ENCODE measurements around the gene CAB39L. TPM values are rescaled to one million over a fixed set of nuclear protein-coding genes. Genes with fewer than 3 reads are reported as not detected.
A peak's percentile ranks its signal among the peaks of the same experiment; 100 is the strongest.

The CAB39L gene
- total RNA-seq, 1 donor from 2014 or later = 13.3 TPM

DNA sequence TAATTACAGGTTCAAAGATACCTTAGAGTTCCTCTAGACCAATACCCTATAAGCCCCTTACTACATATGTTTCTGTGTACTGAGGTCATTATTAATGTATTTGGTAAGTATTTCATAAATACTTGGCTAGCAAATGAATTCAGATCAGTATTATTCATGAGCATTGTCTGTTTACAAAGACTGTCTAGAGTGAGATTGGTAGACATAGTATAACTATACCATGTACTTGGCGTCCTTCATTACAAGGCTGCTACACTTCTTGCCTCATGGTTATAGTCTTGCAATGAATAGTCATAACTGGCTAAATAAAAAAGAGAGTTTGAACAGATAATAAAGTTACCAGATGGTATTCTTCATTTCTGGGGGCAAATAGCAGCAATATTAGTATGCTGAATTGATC is 12.3 kb upstream of the CAB39L start:
- peaks cover 9% of the 10 kb centered on the region for H3K36me3 Mint-ChIP-seq
- no peak overlapping the region for H3K4me3 Mint-ChIP-seq
- H3K9me3 Mint-ChIP-seq = no peaks in the 10 kb centered on the region
- peaks cover 5% of the 10 kb centered on the region for H3K4me1 Mint-ChIP-seq
- no peak for DNase-seq (ENCODE audit: low spot score in 2 of 2, unreplicated experiment in 2 of 2)
- no peaks in the 10 kb centered on the region for H3K27me3 Mint-ChIP-seq (ENCODE audit: low read depth)
- TF ChIP-seq, protein P1, sequence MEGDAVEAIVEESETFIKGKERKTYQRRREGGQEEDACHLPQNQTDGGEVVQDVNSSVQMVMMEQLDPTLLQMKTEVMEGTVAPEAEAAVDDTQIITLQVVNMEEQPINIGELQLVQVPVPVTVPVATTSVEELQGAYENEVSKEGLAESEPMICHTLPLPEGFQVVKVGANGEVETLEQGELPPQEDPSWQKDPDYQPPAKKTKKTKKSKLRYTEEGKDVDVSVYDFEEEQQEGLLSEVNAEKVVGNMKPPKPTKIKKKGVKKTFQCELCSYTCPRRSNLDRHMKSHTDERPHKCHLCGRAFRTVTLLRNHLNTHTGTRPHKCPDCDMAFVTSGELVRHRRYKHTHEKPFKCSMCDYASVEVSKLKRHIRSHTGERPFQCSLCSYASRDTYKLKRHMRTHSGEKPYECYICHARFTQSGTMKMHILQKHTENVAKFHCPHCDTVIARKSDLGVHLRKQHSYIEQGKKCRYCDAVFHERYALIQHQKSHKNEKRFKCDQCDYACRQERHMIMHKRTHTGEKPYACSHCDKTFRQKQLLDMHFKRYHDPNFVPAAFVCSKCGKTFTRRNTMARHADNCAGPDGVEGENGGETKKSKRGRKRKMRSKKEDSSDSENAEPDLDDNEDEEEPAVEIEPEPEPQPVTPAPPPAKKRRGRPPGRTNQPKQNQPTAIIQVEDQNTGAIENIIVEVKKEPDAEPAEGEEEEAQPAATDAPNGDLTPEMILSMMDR (IDR thresholded peaks at IDR 0.05; ENCODE audit: unreplicated experiment) = no peak
- H3K27ac Mint-ChIP-seq = no peak overlapping the region

- H3K4me1 Mint-ChIP-seq = peaks cover 5% of the 10 kb centered on the region
- peaks cover 4% of the 10 kb centered on the region for H3K36me3 Mint-ChIP-seq
- H3K27ac Mint-ChIP-seq = no peak overlapping the region
- TF ChIP-seq, protein P1 (IDR thresholded peaks at IDR 0.05; ENCODE audit: unreplicated experiment) = no peak
- no peaks in the 10 kb centered on the region for H3K9me3 Mint-ChIP-seq
- no peak overlapping the region for H3K4me3 Mint-ChIP-seq
- DNase-seq (ENCODE audit: low spot score in 2 of 2, unreplicated experiment in 2 of 2) = no peak
- H3K27me3 Mint-ChIP-seq (ENCODE audit: low read depth) = no peaks in the 10 kb centered on the region
Measured at GRCh38 chr13:49455007-49455398, 11.1 kb upstream of the CAB39L start.

DNA sequence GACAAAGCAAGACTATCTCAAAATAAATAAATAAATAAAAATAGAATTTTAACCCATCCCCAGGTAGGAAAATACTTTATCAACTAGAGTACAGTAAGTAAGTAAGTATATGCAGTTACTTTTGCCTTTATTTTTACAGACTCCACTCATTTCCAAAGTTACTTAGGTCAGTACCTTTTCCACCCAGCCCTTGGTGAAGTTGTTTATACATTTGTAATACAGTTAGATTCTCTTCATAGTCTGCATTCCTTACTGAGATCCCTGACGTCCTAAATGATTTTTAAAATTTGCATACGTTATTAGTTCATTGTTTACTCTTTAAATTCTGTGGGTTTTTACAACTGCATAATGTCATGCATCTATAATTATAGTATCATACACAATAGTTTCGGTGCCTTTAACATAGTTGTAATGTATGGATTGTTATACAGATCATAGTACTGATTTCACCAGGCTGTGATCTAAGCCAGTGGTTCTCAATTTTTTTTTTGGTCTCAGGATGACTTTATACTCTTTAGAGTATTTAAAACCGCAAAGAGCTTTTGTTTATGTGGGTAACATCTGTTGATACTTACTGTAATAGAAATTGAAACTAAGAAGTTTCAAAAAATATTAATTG is 10.6 kb upstream of the CAB39L start:
- peaks cover 5% of the 10 kb centered on the region for H3K4me1 Mint-ChIP-seq
- H3K27me3 Mint-ChIP-seq (ENCODE audit: low read depth) = no peaks in the 10 kb centered on the region
- no peaks in the 10 kb centered on the region for H3K9me3 Mint-ChIP-seq
- peaks cover 6% of the 10 kb centered on the region for H3K36me3 Mint-ChIP-seq
- peak overlapping the region; percentile 17 for H3K27ac Mint-ChIP-seq
- DNase-seq (ENCODE audit: low spot score in 2 of 2, unreplicated experiment in 2 of 2) = no peak
- TF ChIP-seq, protein P1 (IDR thresholded peaks at IDR 0.05; ENCODE audit: unreplicated experiment) = no peak
- H3K4me3 Mint-ChIP-seq = no peak overlapping the region

- H3K27me3 Mint-ChIP-seq (ENCODE audit: low read depth) = no peaks in the 10 kb centered on the region
- H3K4me3 Mint-ChIP-seq = no peak overlapping the region
- H3K27ac Mint-ChIP-seq = no peak overlapping the region
- H3K9me3 Mint-ChIP-seq = no peaks in the 10 kb centered on the region
- no peak for DNase-seq (ENCODE audit: low spot score in 2 of 2, unreplicated experiment in 2 of 2)
- H3K36me3 Mint-ChIP-seq = peaks cover 7% of the 10 kb centered on the region
- H3K4me1 Mint-ChIP-seq = peaks cover 5% of the 10 kb centered on the region
- TF ChIP-seq, protein P1 (IDR thresholded peaks at IDR 0.05; ENCODE audit: unreplicated experiment) = no peak
Measured at GRCh38 chr13:49453465-49453864, 9.6 kb upstream of the CAB39L start.

DNA sequence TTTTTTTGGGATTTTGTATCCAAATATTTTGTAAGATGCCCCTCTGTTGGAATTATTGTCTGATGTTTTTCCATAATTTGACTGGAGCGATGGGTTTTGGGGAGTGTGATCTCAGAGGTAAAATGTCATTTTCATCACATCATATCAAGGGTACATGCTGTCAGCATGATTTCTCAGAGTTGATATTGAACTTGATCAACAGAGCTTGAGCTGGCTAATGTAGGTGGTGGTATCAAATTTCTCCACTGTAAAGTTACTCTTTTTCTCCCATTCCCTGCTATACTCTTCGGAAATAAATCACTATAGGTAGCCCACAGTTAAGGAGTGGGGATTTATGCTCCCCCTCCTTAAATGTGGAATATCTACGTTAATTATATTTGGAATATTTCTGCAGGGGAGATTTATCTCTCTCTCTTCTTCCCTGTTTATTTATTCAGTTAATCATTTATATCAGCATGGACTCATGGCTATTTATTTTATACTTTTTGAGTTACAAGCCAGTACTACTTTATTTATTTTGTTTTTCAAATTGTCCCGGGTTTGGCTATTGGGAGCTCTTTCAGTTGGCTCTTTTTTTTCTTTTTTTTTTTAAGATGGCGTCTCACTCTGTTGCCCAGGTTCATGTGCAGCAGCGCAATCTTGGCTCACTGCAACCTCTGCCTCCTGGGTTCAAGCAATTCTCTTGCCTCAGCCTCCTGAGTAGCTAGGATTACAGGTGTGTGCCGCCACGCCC is 9.0 kb upstream of the CAB39L start:
- TF ChIP-seq, protein P1 (IDR thresholded peaks at IDR 0.05; ENCODE audit: unreplicated experiment) = no peak
- Mint-ChIP-seq H3K4me1 (peaks cover 11% of the 10 kb centered on the region), H3K9me3 (no peaks in the 10 kb centered on the region), H3K27ac (no peak overlapping the region), H3K27me3 (ENCODE audit: low read depth) (no peaks in the 10 kb centered on the region), H3K4me3 (no peak overlapping the region), H3K36me3 (peaks cover 4% of the 10 kb centered on the region)
- DNase-seq (ENCODE audit: low spot score in 2 of 2, unreplicated experiment in 2 of 2) = no peak
